Neuronal stem cell (in vitro differentiated cells): ENCODE measurements around the gene WNT6.

Experiments used
- DNase-seq: peaks from one replicate; pipeline ENCODE4 v3.0.0-alpha.2; 2013; ENCODE audit warnings: low spot score
- H2AFZ ChIP-seq: one replicate; pipeline ENCODE4 v1.6.1; 2013; ENCODE audit warnings: mild to moderate bottlenecking, low read length, inconsistent platforms
- H2AK5ac ChIP-seq: 2 replicates; pipeline ENCODE4 v1.6.1; 2013; ENCODE audit warnings: low read depth, mild to moderate bottlenecking, inconsistent platforms, low read length, moderate library complexity, mixed read lengths
- H2BK120ac ChIP-seq: 2 replicates; pipeline ENCODE4 v1.6.1; 2013; ENCODE audit warnings: low read depth, mild to moderate bottlenecking, inconsistent platforms, low read length, moderate library complexity, mixed read lengths
- H2BK12ac ChIP-seq: one replicate; pipeline ENCODE4 v1.6.1; 2013; ENCODE audit warnings: low read length, inconsistent platforms
- H2BK15ac ChIP-seq: 2 replicates; pipeline ENCODE4 v1.6.1; 2013; ENCODE audit warnings: mild to moderate bottlenecking, low read length, inconsistent platforms, mixed read lengths
- H2BK5ac ChIP-seq: one replicate; pipeline ENCODE4 v1.6.1; 2013; ENCODE audit warnings: inconsistent platforms, mild to moderate bottlenecking, low read length, moderate library complexity
- H3K14ac ChIP-seq: one replicate; pipeline ENCODE4 v1.6.1; 2013; ENCODE audit warnings: low read length, inconsistent platforms
- H3K18ac ChIP-seq: 2 replicates; pipeline ENCODE4 v1.6.1; 2013; ENCODE audit warnings: low read length, inconsistent platforms
- H3K23ac ChIP-seq: 2 replicates; pipeline ENCODE4 v1.6.1; 2013; ENCODE audit warnings: low read depth, mild to moderate bottlenecking, mixed read lengths, low read length, inconsistent platforms; ENCODE audit not compliant: poor library complexity
- H3K27ac ChIP-seq: replicated peaks from 3 replicates; pipeline ENCODE4 v1.5.1; 2013; ENCODE audit warnings: low read length, inconsistent platforms
- H3K27me3 ChIP-seq, 3 experiments: 2 replicates each; pipeline ENCODE4 v1.6.1; 2013; ENCODE audit warnings: low read length in 3 of 3, mild to moderate bottlenecking in 2 of 3, inconsistent platforms in 1 of 3, low read depth in 1 of 3, mixed read lengths in 1 of 3, moderate library complexity in 1 of 3; ENCODE audit not compliant: control insufficient read depth in 3 of 3, insufficient read depth in 3 of 3
- H3K36me3 ChIP-seq, 2 donors: replicated peaks in 1 of 2; 2 replicates each; pipeline ENCODE4 v1.6.1; 2013; ENCODE audit warnings: low read length in 2 of 2; ENCODE audit not compliant: control insufficient read depth in 2 of 2, insufficient read depth in 2 of 2
- H3K4ac ChIP-seq: 2 replicates; pipeline ENCODE4 v1.6.1; 2013; ENCODE audit warnings: inconsistent platforms, mild to moderate bottlenecking, low read length, moderate library complexity
- H3K4me1 ChIP-seq, 2 donors: 1 replicate in 1 of 2; 2 replicates in 1 of 2; pipeline ENCODE4 v1.6.1; 2013; ENCODE audit warnings: low read length in 2 of 2, low read depth in 1 of 2; ENCODE audit not compliant: control insufficient read depth in 2 of 2, insufficient read depth in 1 of 2
- H3K4me2 ChIP-seq: one replicate; pipeline ENCODE4 v1.6.1; 2013; ENCODE audit warnings: mild to moderate bottlenecking, low read length, inconsistent platforms; ENCODE audit not compliant: insufficient read depth, poor library complexity, severe bottlenecking
- H3K4me3 ChIP-seq, 2 donors: 2 replicates each; pipeline ENCODE4 v1.5.1; 2013; ENCODE audit warnings: low read length in 2 of 2, mild to moderate bottlenecking in 2 of 2, inconsistent platforms in 1 of 2, moderate library complexity in 1 of 2
- H3K79me1 ChIP-seq: one replicate; pipeline ENCODE4 v1.6.1; 2013; ENCODE audit warnings: low read depth, mild to moderate bottlenecking, inconsistent platforms, low read length, moderate library complexity
- H3K9ac ChIP-seq: one replicate; pipeline ENCODE4 v1.6.1; 2013; ENCODE audit warnings: mild to moderate bottlenecking, low read depth, low read length, inconsistent platforms; ENCODE audit not compliant: poor library complexity
- H3K9me3 ChIP-seq, 2 donors: replicated peaks in 1 of 2; 2 replicates each; pipeline versions ENCODE3 to v1.6.1; 2013; ENCODE audit warnings: low read length in 2 of 2, mild to moderate bottlenecking in 2 of 2, inconsistent platforms in 1 of 2, low read depth in 1 of 2, mixed read lengths in 1 of 2, moderate library complexity in 1 of 2; ENCODE audit not compliant: control insufficient read depth in 2 of 2, insufficient read depth in 1 of 2
- H4K8ac ChIP-seq: one replicate; pipeline ENCODE4 v1.6.1; 2013; ENCODE audit warnings: low read depth, mild to moderate bottlenecking, inconsistent platforms, low read length, moderate library complexity
- H4K91ac ChIP-seq: one replicate; pipeline ENCODE4 v1.6.1; 2013; ENCODE audit warnings: low read length, low read depth, mild to moderate bottlenecking, inconsistent platforms; ENCODE audit not compliant: poor library complexity
- WGBS, 2 donors: extraction: QIAGEN DNeasy Blood & Tissue Kit; methylation state at CpG; one replicate each; pipeline ENCODE4 v1.1.7; 2013; ENCODE audit warnings: missing lambda C conversion rate in 2 of 2, mixed read lengths in 1 of 2; ENCODE audit not compliant: insufficient read length in 2 of 2, insufficient replicate concordance in 1 of 2; ENCODE audit errors: extremely low coverage in 2 of 2; 5-methylcytosine and 5-hydroxymethylcytosine counted together

The WNT6 gene

GRCh38 chr2:218812861-218813260 lies 46.7 kb upstream of the WNT6 start:
- no peaks in the 10 kb centered on the region for H3K9me3 ChIP-seq

GRCh38 chr2:218813771-218814460 lies 45.7 kb upstream of the WNT6 start:
- no peak for DNase-seq
- no peak overlapping the region for H3K9ac ChIP-seq
- no peak overlapping the region for H3K4me3 ChIP-seq
- H2BK120ac ChIP-seq: no peak overlapping the region
- no peaks in the 10 kb centered on the region for H3K9me3 ChIP-seq
- no peak overlapping the region for H3K18ac ChIP-seq
- H3K14ac ChIP-seq: no peak overlapping the region
- no peaks in the 10 kb centered on the region for H3K79me1 ChIP-seq
- H3K27me3 ChIP-seq: peaks cover 0 to 2% (median 0%) of the 10 kb centered on the region in 3 experiments
- H2BK5ac ChIP-seq: no peak overlapping the region
- no peak overlapping the region for H3K23ac ChIP-seq
- H2AFZ ChIP-seq: no peak overlapping the region
- no peak overlapping the region for H4K8ac ChIP-seq
- H2BK12ac ChIP-seq: no peak overlapping the region
- no peaks in the 10 kb centered on the region for H3K4me1 ChIP-seq
- H2BK15ac ChIP-seq: no peak overlapping the region
- no peak overlapping the region for H3K4ac ChIP-seq
- no peak overlapping the region for H4K91ac ChIP-seq
- no peaks in the 10 kb centered on the region for H3K36me3 ChIP-seq
- H2AK5ac ChIP-seq: no peak overlapping the region
- H3K4me2 ChIP-seq: no peak overlapping the region
- H3K27ac ChIP-seq: no peak overlapping the region
- WGBS, 2 donors: no CpG with 5 or more reads among the region's 11 CpGs

More at GRCh38 chr2:218812861-218813260, 46.7 kb upstream of the WNT6 start:
- Histone ChIP-seq H3K4me3 (no peak overlapping the region), H3K4ac (no peak overlapping the region), H2BK12ac (no peak overlapping the region), H3K27me3 (peaks cover 0 to 2% (median 0%) of the 10 kb centered on the region in 3 experiments), H2AFZ (no peak overlapping the region), H4K91ac (no peak overlapping the region), H3K79me1 (no peaks in the 10 kb centered on the region), H2BK120ac (no peak overlapping the region), H2BK5ac (no peak overlapping the region), H3K18ac (no peak overlapping the region), H4K8ac (no peak overlapping the region), H3K27ac (no peak overlapping the region), H3K9ac (no peak overlapping the region), H3K4me1 (no peaks in the 10 kb centered on the region), H3K36me3 (no peaks in the 10 kb centered on the region), H2BK15ac (no peak overlapping the region), H3K14ac (no peak overlapping the region), H3K23ac (peak overlapping the region; percentile 11), H2AK5ac (no peak overlapping the region), H3K4me2 (no peak overlapping the region)
- no peak for DNase-seq
- WGBS, 2 donors: no CpG with 5 or more reads among the region's 5 CpGs

- no peak overlapping the region for H2BK5ac ChIP-seq
- no peak overlapping the region for H3K9ac ChIP-seq
- WGBS, 2 donors: no CpG with 5 or more reads among the region's 13 CpGs
- no peaks in the 10 kb centered on the region for H3K79me1 ChIP-seq
- H3K4me2 ChIP-seq: no peak overlapping the region
- H3K9me3 ChIP-seq: no peaks in the 10 kb centered on the region
- H3K18ac ChIP-seq: no peak overlapping the region
- H2AK5ac ChIP-seq: no peak overlapping the region
- no peaks in the 10 kb centered on the region for H3K4me1 ChIP-seq
- H2AFZ ChIP-seq: no peak overlapping the region
- H2BK12ac ChIP-seq: no peak overlapping the region
- no peak overlapping the region for H2BK120ac ChIP-seq
- no peak for DNase-seq
- no peak overlapping the region for H3K23ac ChIP-seq
- H3K36me3 ChIP-seq: no peaks in the 10 kb centered on the region
- H3K4me3 ChIP-seq: no peak overlapping the region
- H3K4ac ChIP-seq: no peak overlapping the region
- H2BK15ac ChIP-seq: no peak overlapping the region
- H4K8ac ChIP-seq: no peak overlapping the region
- peaks cover 0 to 2% (median 0%) of the 10 kb centered on the region in 3 experiments for H3K27me3 ChIP-seq
- H3K14ac ChIP-seq: no peak overlapping the region
- H3K27ac ChIP-seq: no peak overlapping the region
- no peak overlapping the region for H4K91ac ChIP-seq
Observed at GRCh38 chr2:218814540-218815243, 44.9 kb upstream of the WNT6 start.

GRCh38 chr2:218815244-218815637 lies 44.4 kb upstream of the WNT6 start:
- H3K4me3 ChIP-seq: no peak overlapping the region
- H3K36me3 ChIP-seq: no peaks in the 10 kb centered on the region
- no peaks in the 10 kb centered on the region for H3K4me1 ChIP-seq
- no peak overlapping the region for H4K8ac ChIP-seq
- H3K79me1 ChIP-seq: no peaks in the 10 kb centered on the region
- no peak overlapping the region for H3K4me2 ChIP-seq
- no peak overlapping the region for H2BK120ac ChIP-seq
- H2AK5ac ChIP-seq: no peak overlapping the region
- DNase-seq: no peak
- no peaks in the 10 kb centered on the region for H3K9me3 ChIP-seq
- no peak overlapping the region for H2AFZ ChIP-seq
- no peak overlapping the region for H3K4ac ChIP-seq
- H3K27ac ChIP-seq: no peak overlapping the region
- H2BK5ac ChIP-seq: no peak overlapping the region
- peaks cover 0 to 2% (median 0%) of the 10 kb centered on the region in 3 experiments for H3K27me3 ChIP-seq
- H2BK15ac ChIP-seq: no peak overlapping the region
- no peak overlapping the region for H2BK12ac ChIP-seq
- H3K14ac ChIP-seq: no peak overlapping the region
- no peak overlapping the region for H4K91ac ChIP-seq
- no CpG with 5 or more reads among the region's 5 CpGs for WGBS, 2 donors
- no peak overlapping the region for H3K18ac ChIP-seq
- H3K9ac ChIP-seq: no peak overlapping the region
- H3K23ac ChIP-seq: no peak overlapping the region
